HG03354 (cell line): ENCODE results near the gene GALNS.

Experiments
- ATAC-seq: cut with Tn5 transposase; IDR thresholded peaks from one replicate; pipeline ENCODE4 v1.9.1; 2021; ENCODE audit warnings: mild to moderate bottlenecking; ENCODE audit not compliant: unreplicated experiment, poor library complexity, severe bottlenecking

GALNS gene

GRCh38 chr16:88841521-88842307 lies 15.0 kb downstream of the GALNS start:
- no peak for ATAC-seq

GRCh38 chr16:88840600-88841215 lies 16.0 kb downstream of the GALNS start:
- no peak for ATAC-seq

GRCh38 chr16:88839745-88840599 lies 16.8 kb downstream of the GALNS start:
- ATAC-seq = no peak

- no peak for ATAC-seq
Observed at GRCh38 chr16:88839026-88839529, 17.7 kb downstream of the GALNS start.

- ATAC-seq = no peak
Observed at GRCh38 chr16:88838566-88838965, 18.2 kb downstream of the GALNS start.

GRCh38 chr16:88837806-88838205 lies 18.9 kb downstream of the GALNS start:
- ATAC-seq = no peak

GRCh38 chr16:88836791-88837190 lies 20.0 kb downstream of the GALNS start:
- no peak for ATAC-seq

GRCh38 chr16:88835818-88836217 lies 20.9 kb downstream of the GALNS start:
- no peak for ATAC-seq

- ATAC-seq = no peak
Observed at GRCh38 chr16:88835383-88835782, 21.4 kb downstream of the GALNS start.

- ATAC-seq = no peak
Observed at GRCh38 chr16:88834670-88835069, 22.1 kb downstream of the GALNS start.

GRCh38 chr16:88833086-88833485 lies 23.7 kb downstream of the GALNS start:
- no peak for ATAC-seq

- ATAC-seq = no peak
Observed at GRCh38 chr16:88831838-88832237, 24.9 kb downstream of the GALNS start.

GRCh38 chr16:88830783-88831182 lies 26.0 kb downstream of the GALNS start:
- no peak for ATAC-seq

GRCh38 chr16:88830258-88830657 lies 26.5 kb downstream of the GALNS start:
- no peak for ATAC-seq

- no peak for ATAC-seq
Observed at GRCh38 chr16:88828711-88829110, 28.0 kb downstream of the GALNS start.

GRCh38 chr16:88827727-88828126 lies 29.0 kb downstream of the GALNS start:
- no peak for ATAC-seq

- no peak for ATAC-seq
Observed at GRCh38 chr16:88826070-88826840, 30.5 kb downstream of the GALNS start.

GRCh38 chr16:88825146-88825545 lies 31.6 kb downstream of the GALNS start:
- no peak for ATAC-seq

- ATAC-seq = no peak
Observed at GRCh38 chr16:88824256-88825077, 32.3 kb downstream of the GALNS start.
